HCT116 (cell line): ENCODE measurements around the gene FLRT1.

ENCODE experiments used
- ATF3 ChIP-seq: IDR thresholded peaks from 2 replicates; pipeline ENCODE4 v1.6.1; 2012
- CBX3 ChIP-seq: IDR thresholded peaks from 2 replicates; pipeline ENCODE4 v1.6.1; 2012; ENCODE audit warnings: low read depth
- CEBPB ChIP-seq: IDR thresholded peaks from 2 replicates; pipeline ENCODE4 v1.6.1; 2012; ENCODE audit warnings: low read depth
- CTCF ChIP-seq, 3 experiments: fragments of 200-600 bp in 1 of 3; sonication (generic) in 1 of 3; IDR thresholded peaks in 2 of 3; conservative IDR thresholded peaks in 1 of 3; 2 replicates each; pipeline ENCODE4 v1.5.1; 2012 to 2017; ENCODE audit warnings: low read depth in 2 of 3, low read length in 2 of 3, antibody characterized with exemption in 1 of 3, borderline replicate concordance in 1 of 3, control low read depth in 1 of 3, mild to moderate bottlenecking in 1 of 3, mixed read lengths in 1 of 3, mixed run types in 1 of 3, moderate library complexity in 1 of 3; ENCODE audit not compliant: insufficient read depth in 1 of 3
- EGR1 ChIP-seq: IDR thresholded peaks from 2 replicates; pipeline ENCODE4 v1.6.1; 2012; ENCODE audit warnings: low read depth
- EZH2 ChIP-seq: fragments of 200-600 bp; sonication (generic); IDR thresholded peaks from 2 replicates; pipeline ENCODE4 v1.6.1; 2017; ENCODE audit warnings: antibody characterized with exemption, mixed run types
- EZH2phosphoT487 ChIP-seq: fragments of 200-600 bp; IDR thresholded peaks from 2 replicates; pipeline ENCODE4 v1.6.1; 2018; ENCODE audit warnings: antibody characterized with exemption, borderline replicate concordance
- POLR2AphosphoS5 ChIP-seq: IDR thresholded peaks from 2 replicates; pipeline ENCODE4 v1.6.1; 2011; ENCODE audit warnings: mild to moderate bottlenecking, low read depth, low read length, moderate library complexity
- SP1 ChIP-seq: IDR thresholded peaks from 2 replicates; pipeline ENCODE4 v1.6.1; 2012; ENCODE audit warnings: low read depth
- TCF7L2 ChIP-seq: IDR thresholded peaks from 2 replicates; pipeline ENCODE4 v1.7.0; 2011; ENCODE audit warnings: borderline replicate concordance, inconsistent platforms; ENCODE audit not compliant: insufficient read depth, insufficient read length; ENCODE audit errors: extremely low read depth

GRCh38 chr11:64070314-64070681, 34.6 kb downstream of the FLRT1 start:
- TF ChIP-seq SP1 = no peak
- TF ChIP-seq CTCF (IDR thresholded peaks at IDR 0.05 in 2 of 3, conservative IDR thresholded peaks at IDR 0.05 in 1 of 3; ENCODE audit: borderline replicate concordance in 1 of 3, insufficient read depth in 1 of 3, low read depth in 2 of 3, low read length in 2 of 3) = no peak
- TF ChIP-seq CBX3 = no peak
- no peak for TF ChIP-seq POLR2AphosphoS5
- TF ChIP-seq EGR1 = no peak
- no peak for TF ChIP-seq EZH2
- no peak for TF ChIP-seq EZH2phosphoT487
- TF ChIP-seq ATF3 = no peak
- no peak for TF ChIP-seq TCF7L2
- no peak for TF ChIP-seq CEBPB
